ENCODE measurements around the gene SYCP2. TPM values are rescaled to one million over a fixed set of nuclear protein-coding genes. Genes with fewer than 3 reads are reported as not detected.
A peak's percentile ranks its signal among the peaks of the same experiment; 100 is the strongest.

The SYCP2 gene
- total and polyA plus RNA-seq, 2 experiments from 2014 or later = 1.1 to 1.5 TPM

DNA sequence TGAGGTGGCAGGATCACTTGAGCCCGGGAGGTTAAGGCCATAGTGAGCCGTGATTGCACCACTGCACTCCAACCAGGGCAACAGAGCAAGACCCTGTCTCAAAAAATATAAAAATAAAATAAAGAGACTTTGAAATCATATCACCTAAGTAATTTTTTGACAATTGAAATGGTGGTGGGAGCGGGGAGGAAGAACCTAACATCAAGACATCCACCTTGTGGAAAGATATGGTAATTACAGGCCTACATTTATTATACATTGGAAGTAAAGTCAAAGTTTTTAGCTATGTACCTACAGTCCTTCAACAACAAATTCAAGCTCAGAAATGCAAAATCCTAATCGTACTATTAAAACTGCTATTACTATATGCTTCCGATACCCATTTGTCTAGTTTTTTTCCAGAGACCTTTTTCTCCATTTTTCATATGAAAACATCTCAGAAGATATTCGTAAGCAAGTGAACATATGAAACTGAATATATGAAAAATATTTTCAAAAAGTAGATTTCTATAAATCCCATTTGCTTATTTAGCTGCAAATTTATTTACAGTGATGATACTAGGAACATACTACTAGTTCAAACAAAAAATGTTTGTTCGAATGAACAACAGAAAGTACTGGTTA is 83.3 kb downstream of the SYCP2 start:
- Histone ChIP-seq H3K27me3 (no peaks in the 10 kb centered on the region), H3K4me3 (no peak overlapping the region), H3K4me1 (ENCODE audit: insufficient read depth) (peaks cover 9% of the 10 kb centered on the region), H4K20me1 (ENCODE audit: insufficient read depth, poor library complexity, severe bottlenecking) (no peaks in the 10 kb centered on the region), H3K79me2 (no peaks in the 10 kb centered on the region), H3K36me3 (replicated peaks; ENCODE audit: insufficient read depth, low read depth) (no peaks in the 10 kb centered on the region), H3K9me2 (replicated peaks; ENCODE audit: insufficient read depth) (no peaks in the 10 kb centered on the region), H3K27ac (no peak overlapping the region), H2AFZ (no peak overlapping the region), H3K9me3 (ENCODE audit: low read depth) (no peaks in the 10 kb centered on the region), H3K4me2 (no peak overlapping the region)
- WGBS (ENCODE audit: low lambda C conversion rate, missing lambda C conversion rate) = 51% methylated on average over 7 of the region's 7 CpGs
- TF ChIP-seq EZH2phosphoT487 (IDR thresholded peaks at IDR 0.05; ENCODE audit: low read depth, severe bottlenecking, unreplicated experiment) = no peak
- TF ChIP-seq, protein P1, sequence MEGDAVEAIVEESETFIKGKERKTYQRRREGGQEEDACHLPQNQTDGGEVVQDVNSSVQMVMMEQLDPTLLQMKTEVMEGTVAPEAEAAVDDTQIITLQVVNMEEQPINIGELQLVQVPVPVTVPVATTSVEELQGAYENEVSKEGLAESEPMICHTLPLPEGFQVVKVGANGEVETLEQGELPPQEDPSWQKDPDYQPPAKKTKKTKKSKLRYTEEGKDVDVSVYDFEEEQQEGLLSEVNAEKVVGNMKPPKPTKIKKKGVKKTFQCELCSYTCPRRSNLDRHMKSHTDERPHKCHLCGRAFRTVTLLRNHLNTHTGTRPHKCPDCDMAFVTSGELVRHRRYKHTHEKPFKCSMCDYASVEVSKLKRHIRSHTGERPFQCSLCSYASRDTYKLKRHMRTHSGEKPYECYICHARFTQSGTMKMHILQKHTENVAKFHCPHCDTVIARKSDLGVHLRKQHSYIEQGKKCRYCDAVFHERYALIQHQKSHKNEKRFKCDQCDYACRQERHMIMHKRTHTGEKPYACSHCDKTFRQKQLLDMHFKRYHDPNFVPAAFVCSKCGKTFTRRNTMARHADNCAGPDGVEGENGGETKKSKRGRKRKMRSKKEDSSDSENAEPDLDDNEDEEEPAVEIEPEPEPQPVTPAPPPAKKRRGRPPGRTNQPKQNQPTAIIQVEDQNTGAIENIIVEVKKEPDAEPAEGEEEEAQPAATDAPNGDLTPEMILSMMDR (IDR thresholded peaks at IDR 0.05; ENCODE audit: poor library complexity) = peak; percentile 58
- no peak for TF ChIP-seq EZH2 (IDR thresholded peaks at IDR 0.05; ENCODE audit: borderline replicate concordance)
- DNase-seq (ENCODE audit: low spot score) = peak; percentile 69

DNA sequence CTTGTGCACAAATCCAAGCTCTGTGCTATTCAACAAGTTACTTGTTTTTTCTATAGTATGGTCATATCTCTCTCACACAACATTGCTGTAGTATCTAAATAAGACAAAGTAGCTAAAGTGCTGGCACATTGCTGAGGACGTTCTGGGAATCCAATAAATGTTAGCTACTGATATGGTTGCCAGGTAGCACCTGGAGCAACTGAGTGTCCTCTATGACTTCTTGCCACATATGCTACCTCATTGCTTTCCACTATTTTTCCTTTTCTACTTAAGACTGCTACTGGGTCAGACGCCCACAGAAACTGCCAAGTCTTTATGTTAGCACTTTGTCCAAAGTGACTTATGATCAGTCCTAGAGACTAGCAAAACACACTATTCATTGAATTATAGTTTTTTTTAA is 85.3 kb downstream of the SYCP2 start:
- H2AFZ ChIP-seq = no peak overlapping the region
- peaks cover 9% of the 10 kb centered on the region for H3K4me1 ChIP-seq (ENCODE audit: insufficient read depth)
- H3K9me3 ChIP-seq (ENCODE audit: low read depth) = no peaks in the 10 kb centered on the region
- 41% methylated on average over 2 of the region's 2 CpGs for WGBS (ENCODE audit: low lambda C conversion rate, missing lambda C conversion rate)
- H3K27ac ChIP-seq = no peak overlapping the region
- H3K79me2 ChIP-seq = no peaks in the 10 kb centered on the region
- no peak overlapping the region for H3K4me2 ChIP-seq
- H3K36me3 ChIP-seq (replicated peaks; ENCODE audit: insufficient read depth, low read depth) = no peaks in the 10 kb centered on the region
- TF ChIP-seq, protein P1 (IDR thresholded peaks at IDR 0.05; ENCODE audit: poor library complexity) = no peak
- no peak for TF ChIP-seq EZH2phosphoT487 (IDR thresholded peaks at IDR 0.05; ENCODE audit: low read depth, severe bottlenecking, unreplicated experiment)
- no peak for TF ChIP-seq EZH2 (IDR thresholded peaks at IDR 0.05; ENCODE audit: borderline replicate concordance)
- H3K4me3 ChIP-seq = no peak overlapping the region
- peak; percentile 48 for DNase-seq (ENCODE audit: low spot score)
- H3K27me3 ChIP-seq = no peaks in the 10 kb centered on the region
- H3K9me2 ChIP-seq (replicated peaks; ENCODE audit: insufficient read depth) = no peaks in the 10 kb centered on the region
- H4K20me1 ChIP-seq (ENCODE audit: insufficient read depth, poor library complexity, severe bottlenecking) = no peaks in the 10 kb centered on the region

DNA sequence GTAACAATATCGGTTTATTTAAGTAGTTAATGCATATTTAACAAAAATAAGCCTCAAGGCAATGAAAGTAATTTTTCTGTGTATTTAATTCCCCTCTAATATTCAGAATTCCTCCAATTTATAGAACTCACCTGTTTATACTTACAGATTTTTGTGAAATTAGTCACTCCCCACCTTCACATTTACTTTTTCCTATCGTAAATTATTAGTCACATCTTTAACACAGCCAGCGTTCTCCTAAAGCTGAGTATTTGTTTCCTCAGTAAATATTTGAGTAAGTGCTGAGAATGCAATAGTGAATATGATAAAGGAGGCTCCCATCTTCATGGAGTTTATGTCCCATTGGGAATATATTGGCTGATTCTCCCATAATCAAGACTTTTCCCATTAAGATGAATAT is 88.0 kb downstream of the SYCP2 start:
- Histone ChIP-seq H3K9me2 (replicated peaks; ENCODE audit: insufficient read depth) (no peaks in the 10 kb centered on the region), H3K4me2 (no peak overlapping the region), H3K79me2 (no peaks in the 10 kb centered on the region), H3K9me3 (ENCODE audit: low read depth) (no peaks in the 10 kb centered on the region), H4K20me1 (ENCODE audit: insufficient read depth, poor library complexity, severe bottlenecking) (no peaks in the 10 kb centered on the region), H3K27ac (peak overlapping the region; percentile 43), H3K27me3 (peaks cover 5% of the 10 kb centered on the region), H3K4me1 (ENCODE audit: insufficient read depth) (peaks cover 9% of the 10 kb centered on the region), H3K4me3 (no peak overlapping the region), H3K36me3 (replicated peaks; ENCODE audit: insufficient read depth, low read depth) (no peaks in the 10 kb centered on the region), H2AFZ (no peak overlapping the region)
- TF ChIP-seq EZH2 (IDR thresholded peaks at IDR 0.05; ENCODE audit: borderline replicate concordance) = no peak
- TF ChIP-seq EZH2phosphoT487 (IDR thresholded peaks at IDR 0.05; ENCODE audit: low read depth, severe bottlenecking, unreplicated experiment) = no peak
- TF ChIP-seq, protein P1 (IDR thresholded peaks at IDR 0.05; ENCODE audit: poor library complexity) = no peak
- 57% methylated on average over 3 of the region's 3 CpGs for WGBS (ENCODE audit: low lambda C conversion rate, missing lambda C conversion rate)
- DNase-seq (ENCODE audit: low spot score) = no peak
